Breast epithelium (tissue), 4 donors: ENCODE data around the gene ZNF747. TPM values are rescaled to one million over a fixed set of nuclear protein-coding genes. Genes with fewer than 3 reads are reported as not detected.

ENCODE experiments used
- DNase-seq, 2 donors: peaks; one replicate each; pipeline ENCODE4 v3.0.0-alpha.2; 2019; ENCODE audit warnings: low spot score in 2 of 2
- H3K27ac ChIP-seq, 2 donors: fragments of 200-600 bp; sonication (generic) in 1 of 2; one replicate each; pipeline ENCODE4 v1.5.1; 2016 to 2019; ENCODE audit warnings: mild to moderate bottlenecking in 1 of 2
- H3K27me3 ChIP-seq, 2 donors: fragments of 200-600 bp; sonication (generic) in 1 of 2; one replicate each; pipeline versions ENCODE4 v1.5.1 to v1.6.0; 2017 to 2019; ENCODE audit warnings: control low read depth in 1 of 2, mild to moderate bottlenecking in 1 of 2
- H3K36me3 ChIP-seq: fragments of 200-600 bp; one replicate; pipeline ENCODE4 v1.5.1; 2019
- H3K4me1 ChIP-seq, 2 donors: fragments of 200-600 bp; sonication (generic); one replicate each; pipeline ENCODE4 v1.5.1; 2016 to 2019; ENCODE audit warnings: control low read depth in 1 of 2
- H3K4me3 ChIP-seq, 3 donors: fragments of 200-600 bp; sonication (generic); 1 replicate in 2 of 3; 2 replicates in 1 of 3; pipeline ENCODE4 v1.5.1; 2016 to 2019; ENCODE audit warnings: mild to moderate bottlenecking in 3 of 3, moderate library complexity in 2 of 3
- H3K9me3 ChIP-seq, 2 donors: fragments of 200-600 bp; sonication (generic) in 1 of 2; one replicate each; pipeline ENCODE4 v1.5.1; 2016 to 2019; ENCODE audit warnings: control low read depth in 1 of 2
- POLR2A ChIP-seq: fragments of 450-650 bp; IDR thresholded peaks from one replicate; pipeline ENCODE4 v1.6.1; 2016; ENCODE audit warnings: antibody characterized with exemption, mild to moderate bottlenecking, moderate library complexity
- POLR2AphosphoS5 ChIP-seq, 3 donors: sonication (generic); formaldehyde crosslinking; IDR thresholded peaks; one replicate each; pipeline ENCODE4 v1.6.1; 2017; ENCODE audit warnings: antibody characterized with exemption in 3 of 3
- intact Hi-C: fragments of 100-400 bp; cut with DNase I; formaldehyde crosslinking; loops from one replicate; pipeline ENCODE4 v1.15.1; 2023; ENCODE audit warnings: low total_unique reads
- total RNA-seq, 3 donors: library from RNA; depleted of rRNA; stranded (reverse); fragments of >200 nt; gene quantifications; one replicate each; pipeline ENCODE4 v1.1.0, GENCODE V29; 2016
- TF ChIP-seq, protein P1 (sequence below), 3 donors: fragments of 450-650 bp; IDR thresholded peaks; one replicate each; pipeline ENCODE4 v1.5.1; 2016 to 2017; ENCODE audit warnings: antibody characterized with exemption in 3 of 3, mild to moderate bottlenecking in 3 of 3, moderate library complexity in 3 of 3

Gene ZNF747
- total RNA-seq, 3 donors from 2014 or later = 10.7 to 14.7 (median 13.2) TPM

DNA sequence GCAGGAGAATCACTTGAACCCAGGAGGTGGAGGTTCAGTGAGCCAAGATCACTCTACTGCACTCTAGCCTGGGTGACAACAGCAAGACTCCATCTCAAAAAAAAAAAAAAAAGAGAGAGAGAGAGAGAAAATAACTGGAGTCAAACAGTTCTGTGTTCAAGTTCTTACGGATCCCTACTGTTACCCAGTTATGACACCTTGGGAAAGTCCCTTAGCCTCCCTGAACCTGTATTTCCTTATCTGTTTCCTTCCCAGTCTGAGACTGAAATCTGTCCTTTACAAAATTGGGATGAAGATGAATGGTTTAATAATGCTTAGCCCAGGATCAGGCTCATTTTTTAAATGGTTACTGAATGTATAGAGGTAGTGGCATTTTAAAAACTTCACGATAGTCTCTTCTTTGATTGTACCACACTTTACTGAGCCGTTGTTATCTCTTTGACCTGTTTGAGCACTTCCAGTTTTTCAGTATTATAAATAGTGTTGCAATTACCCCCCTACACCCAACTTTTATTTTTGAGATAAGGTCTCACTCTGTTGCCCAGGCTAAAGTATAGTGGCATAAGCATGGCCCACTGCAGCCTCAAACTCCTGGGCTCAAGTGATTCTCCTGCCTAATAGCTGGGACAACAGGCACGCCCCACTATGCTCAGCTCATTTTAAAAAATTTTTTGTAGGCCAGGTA lies 25.4 kb downstream of the ZNF747 start:
- Histone ChIP-seq H3K9me3 (no peaks in the 10 kb centered on the region), H3K4me1 (no peaks in the 10 kb centered on the region), H3K36me3 (no peaks in the 10 kb centered on the region), H3K27me3 (no peaks in the 10 kb centered on the region), H3K4me3 (no peak overlapping the region), H3K27ac (no peak overlapping the region)
- no peak for DNase-seq
- intact Hi-C loops = no loop called here
- TF ChIP-seq POLR2AphosphoS5 (IDR thresholded peaks at IDR 0.05) = no peak
- TF ChIP-seq POLR2A = no peak
- TF ChIP-seq, protein P1, sequence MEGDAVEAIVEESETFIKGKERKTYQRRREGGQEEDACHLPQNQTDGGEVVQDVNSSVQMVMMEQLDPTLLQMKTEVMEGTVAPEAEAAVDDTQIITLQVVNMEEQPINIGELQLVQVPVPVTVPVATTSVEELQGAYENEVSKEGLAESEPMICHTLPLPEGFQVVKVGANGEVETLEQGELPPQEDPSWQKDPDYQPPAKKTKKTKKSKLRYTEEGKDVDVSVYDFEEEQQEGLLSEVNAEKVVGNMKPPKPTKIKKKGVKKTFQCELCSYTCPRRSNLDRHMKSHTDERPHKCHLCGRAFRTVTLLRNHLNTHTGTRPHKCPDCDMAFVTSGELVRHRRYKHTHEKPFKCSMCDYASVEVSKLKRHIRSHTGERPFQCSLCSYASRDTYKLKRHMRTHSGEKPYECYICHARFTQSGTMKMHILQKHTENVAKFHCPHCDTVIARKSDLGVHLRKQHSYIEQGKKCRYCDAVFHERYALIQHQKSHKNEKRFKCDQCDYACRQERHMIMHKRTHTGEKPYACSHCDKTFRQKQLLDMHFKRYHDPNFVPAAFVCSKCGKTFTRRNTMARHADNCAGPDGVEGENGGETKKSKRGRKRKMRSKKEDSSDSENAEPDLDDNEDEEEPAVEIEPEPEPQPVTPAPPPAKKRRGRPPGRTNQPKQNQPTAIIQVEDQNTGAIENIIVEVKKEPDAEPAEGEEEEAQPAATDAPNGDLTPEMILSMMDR (IDR thresholded peaks at IDR 0.05) = no peak

DNA sequence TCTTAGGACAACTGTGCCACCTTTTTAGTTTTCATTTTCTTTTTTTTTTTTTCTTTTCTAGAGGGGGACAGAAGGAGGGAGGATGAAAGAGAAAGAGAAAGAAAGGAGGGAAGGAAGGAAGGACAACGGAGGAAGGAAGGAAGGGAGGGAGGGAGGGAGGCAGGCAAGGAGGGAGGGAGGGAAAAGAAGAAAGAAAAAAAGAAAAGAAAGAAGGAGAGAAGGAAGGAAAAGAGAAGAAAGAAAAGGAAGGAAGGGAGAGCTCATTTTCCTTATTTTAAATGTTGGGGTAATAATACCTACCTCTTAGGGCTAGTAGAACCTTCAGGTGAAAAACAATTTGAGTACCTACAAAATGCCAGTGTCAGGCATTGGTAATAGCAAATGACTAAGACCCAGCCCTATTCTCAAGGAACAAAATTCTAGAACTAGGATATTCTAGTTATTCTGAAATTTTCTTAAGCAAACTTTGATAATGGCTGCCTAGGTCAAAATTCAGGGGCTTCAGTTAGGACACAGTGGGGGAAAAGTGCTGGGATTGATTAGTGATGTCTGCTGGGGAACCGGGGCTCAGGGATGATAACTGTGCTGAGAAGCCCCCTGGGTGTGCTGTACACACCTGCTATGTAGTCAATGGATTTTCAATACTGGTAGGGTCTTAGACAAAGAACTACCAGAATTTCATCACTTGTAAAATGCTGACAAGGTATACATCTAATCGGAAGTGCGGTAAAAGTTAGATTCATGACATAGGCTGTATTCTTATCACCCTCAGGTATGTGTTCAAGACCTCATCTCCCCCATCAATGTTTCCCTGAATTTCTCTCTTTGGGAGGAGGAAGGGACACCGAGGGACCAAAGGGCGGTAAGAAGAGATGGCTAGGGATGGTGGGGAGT lies 31.0 kb downstream of the ZNF747 start:
- no peak overlapping the region for H3K27ac ChIP-seq
- no peaks in the 10 kb centered on the region for H3K4me1 ChIP-seq
- no peaks in the 10 kb centered on the region for H3K36me3 ChIP-seq
- no peaks in the 10 kb centered on the region for H3K27me3 ChIP-seq
- H3K4me3 ChIP-seq = no peak overlapping the region
- TF ChIP-seq, protein P1 (IDR thresholded peaks at IDR 0.05) = no peak
- no peak for TF ChIP-seq POLR2A
- TF ChIP-seq POLR2AphosphoS5 (IDR thresholded peaks at IDR 0.05) = no peak
- intact Hi-C loops = no loop called here
- no peak for DNase-seq
- no peaks in the 10 kb centered on the region for H3K9me3 ChIP-seq

DNA sequence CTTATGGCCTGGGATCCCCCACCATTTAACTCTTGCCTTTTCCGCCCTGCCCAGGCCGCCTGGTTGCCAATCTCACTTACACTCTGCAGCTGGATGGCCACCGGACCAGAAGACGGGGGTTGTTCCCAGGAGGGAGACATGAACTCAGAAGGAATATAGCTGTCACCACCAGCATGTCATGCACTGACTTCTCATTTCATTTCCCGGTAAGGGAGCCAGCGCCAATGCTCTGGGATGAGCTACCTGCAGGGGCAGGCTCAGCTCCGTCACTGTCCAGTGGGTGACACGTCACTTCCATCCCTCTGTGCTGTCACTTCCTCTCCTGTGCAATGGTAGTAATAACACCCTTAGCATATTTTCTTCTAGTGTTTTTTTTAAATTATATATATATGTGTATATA lies 35.4 kb downstream of the ZNF747 start:
- intact Hi-C loops = no loop called here

DNA sequence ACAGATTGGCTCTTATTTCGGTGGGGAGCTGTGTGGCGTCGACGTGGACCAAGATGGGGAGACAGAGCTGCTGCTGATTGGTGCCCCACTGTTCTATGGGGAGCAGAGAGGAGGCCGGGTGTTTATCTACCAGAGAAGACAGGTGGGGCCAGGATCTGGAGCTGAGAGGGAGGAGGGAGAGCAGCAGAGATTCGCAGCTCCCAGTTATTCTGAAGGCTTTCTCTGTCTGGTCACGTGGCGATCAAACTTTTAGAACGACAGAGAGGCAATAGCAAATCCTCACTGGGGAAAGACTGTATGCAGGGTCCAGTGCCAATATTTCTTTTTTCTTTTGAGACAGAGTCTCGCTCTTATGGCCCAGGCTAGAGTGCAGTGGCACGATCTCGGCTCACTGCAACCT lies 39.9 kb downstream of the ZNF747 start:
- TF ChIP-seq POLR2A = no peak
- TF ChIP-seq, protein P1 (IDR thresholded peaks at IDR 0.05) = no peak
- no peak for TF ChIP-seq POLR2AphosphoS5 (IDR thresholded peaks at IDR 0.05)
- H3K9me3 ChIP-seq = no peaks in the 10 kb centered on the region
- H3K36me3 ChIP-seq = no peaks in the 10 kb centered on the region
- intact Hi-C loops = no loop called here
- no peak for DNase-seq
- no peak overlapping the region for H3K27ac ChIP-seq
- no peaks in the 10 kb centered on the region for H3K27me3 ChIP-seq
- no peak overlapping the region for H3K4me3 ChIP-seq
- no peaks in the 10 kb centered on the region for H3K4me1 ChIP-seq

More for the DNA sequence above, 35.4 kb downstream of the ZNF747 start:
- H3K36me3 ChIP-seq = no peaks in the 10 kb centered on the region
- TF ChIP-seq POLR2AphosphoS5 (IDR thresholded peaks at IDR 0.05) = no peak
- TF ChIP-seq, protein P1 (IDR thresholded peaks at IDR 0.05) = no peak
- no peak for TF ChIP-seq POLR2A
- H3K4me1 ChIP-seq = no peaks in the 10 kb centered on the region
- H3K9me3 ChIP-seq = no peaks in the 10 kb centered on the region
- H3K4me3 ChIP-seq = peak overlapping the region in 1 of 3 donors; percentile 42
- H3K27me3 ChIP-seq = no peaks in the 10 kb centered on the region
- DNase-seq = peak in 1 of 2 donors; percentile 39
- H3K27ac ChIP-seq = peak overlapping the region in 1 of 2 donors; percentile 45
